ENCODE measurements around the gene FRY. TPM values are rescaled to one million over a fixed set of nuclear protein-coding genes. Genes with fewer than 3 reads are reported as not detected.
A peak's percentile ranks its signal among the peaks of the same experiment; 100 is the strongest.

Gene FRY
- total RNA-seq, 4 donors from 2014 or later, result 32.0 to 111 (median 63.8) TPM

- TF ChIP-seq POLR2A (IDR thresholded peaks at IDR 0.05) (no peak), CTCF (IDR thresholded peaks at IDR 0.05) (no peak)
- Histone ChIP-seq H3K4me1 (no peaks in the 10 kb centered on the region), H3K4me3 (no peak overlapping the region), H3K9me3 (no peaks in the 10 kb centered on the region), H3K36me3 (no peaks in the 10 kb centered on the region), H3K27me3 (no peaks in the 10 kb centered on the region), H3K27ac (peak overlapping the region; percentile 9 to 47)
- no peak for DNase-seq
- intact Hi-C loops (cut with DNase I; ENCODE audit: low total_unique reads), result no loop called here
These were observed 102.9 kb downstream of the FRY start for GRCh38 chr13:32134241-32135055.

- Histone ChIP-seq H3K9me3 (no peaks in the 10 kb centered on the region), H3K4me1 (no peaks in the 10 kb centered on the region), H3K27me3 (no peaks in the 10 kb centered on the region), H3K27ac (peak overlapping the region; percentile 9 to 47), H3K36me3 (no peaks in the 10 kb centered on the region), H3K4me3 (no peak overlapping the region)
- no peak for DNase-seq
- intact Hi-C loops (cut with DNase I; ENCODE audit: low total_unique reads), result no loop called here
- TF ChIP-seq POLR2A (IDR thresholded peaks at IDR 0.05) (no peak), CTCF (IDR thresholded peaks at IDR 0.05) (no peak)
These were observed 103.4 kb downstream of the FRY start for GRCh38 chr13:32135056-32135390.

- Histone ChIP-seq H3K27ac (peak overlapping the region in 1 of 2 donors; percentile 47), H3K4me3 (no peak overlapping the region), H3K9me3 (no peaks in the 10 kb centered on the region), H3K36me3 (no peaks in the 10 kb centered on the region), H3K4me1 (no peaks in the 10 kb centered on the region), H3K27me3 (no peaks in the 10 kb centered on the region)
- no peak for TF ChIP-seq CTCF (IDR thresholded peaks at IDR 0.05)
- no peak for TF ChIP-seq POLR2A (IDR thresholded peaks at IDR 0.05)
- intact Hi-C loops (cut with DNase I; ENCODE audit: low total_unique reads), result no loop called here
- DNase-seq, result no peak
These were observed 104.1 kb downstream of the FRY start for GRCh38 chr13:32135655-32136054.

GRCh38 chr13:32136061-32136460 lies 104.5 kb downstream of the FRY start:
- intact Hi-C loops (cut with DNase I; ENCODE audit: low total_unique reads), result no loop called here
- no peaks in the 10 kb centered on the region for H3K9me3 ChIP-seq
- H3K4me3 ChIP-seq, result no peak overlapping the region
- DNase-seq, result no peak
- no peak for TF ChIP-seq CTCF (IDR thresholded peaks at IDR 0.05)
- TF ChIP-seq POLR2A (IDR thresholded peaks at IDR 0.05), result no peak
- peak overlapping the region in 1 of 2 donors; percentile 47 for H3K27ac ChIP-seq
- no peaks in the 10 kb centered on the region for H3K4me1 ChIP-seq
- no peaks in the 10 kb centered on the region for H3K27me3 ChIP-seq
- no peaks in the 10 kb centered on the region for H3K36me3 ChIP-seq

GRCh38 chr13:32136716-32137115 lies 105.1 kb downstream of the FRY start:
- Histone ChIP-seq H3K4me1 (no peaks in the 10 kb centered on the region), H3K36me3 (no peaks in the 10 kb centered on the region), H3K27me3 (no peaks in the 10 kb centered on the region), H3K9me3 (no peaks in the 10 kb centered on the region), H3K27ac (no peak overlapping the region), H3K4me3 (no peak overlapping the region)
- TF ChIP-seq POLR2A (IDR thresholded peaks at IDR 0.05), result no peak
- TF ChIP-seq CTCF (IDR thresholded peaks at IDR 0.05), result no peak
- intact Hi-C loops (cut with DNase I; ENCODE audit: low total_unique reads), result no loop called here
- DNase-seq, result no peak

All from uterus (tissue), 4 donors.